CD4-positive, alpha-beta T cell treated with Interleukin-2 at 100 ng/mL for 4 hours (primary cell): ENCODE results near the gene WHRN.

Experiments
- DNase-seq: peaks from one replicate; pipeline ENCODE4 v3.0.0-alpha.2; 2020; ENCODE audit warnings: low spot score

WHRN gene

GRCh38 chr9:114396558-114397218 lies 108.6 kb downstream of the WHRN start:
- DNase-seq, result no peak

- no peak for DNase-seq
Observed at GRCh38 chr9:114395768-114396167, 109.5 kb downstream of the WHRN start.

- DNase-seq, result no peak
Observed at GRCh38 chr9:114395334-114395617, 110.0 kb downstream of the WHRN start.

GRCh38 chr9:114394523-114395333 lies 110.5 kb downstream of the WHRN start:
- no peak for DNase-seq

- no peak for DNase-seq
Observed at GRCh38 chr9:114392749-114393112, 112.5 kb downstream of the WHRN start.

GRCh38 chr9:114390952-114391351 lies 114.3 kb downstream of the WHRN start:
- DNase-seq, result no peak

- no peak for DNase-seq
Observed at GRCh38 chr9:114389612-114390368, 115.5 kb downstream of the WHRN start.

GRCh38 chr9:114388764-114389375 lies 116.4 kb downstream of the WHRN start:
- DNase-seq, result no peak

GRCh38 chr9:114388357-114388682 lies 117.0 kb downstream of the WHRN start:
- DNase-seq, result no peak

- DNase-seq, result peak; percentile 89
Observed at GRCh38 chr9:114387680-114388356, 117.5 kb downstream of the WHRN start, which contains the start of gene AKNA. AKNA (minus strand) TSS chr9:114387982; CDS start chr9:114381333, 6,649 bp downstream.

- DNase-seq, result no peak
Observed at GRCh38 chr9:114386886-114387679, 118.2 kb downstream of the WHRN start.

GRCh38 chr9:114386361-114386885 lies 118.8 kb downstream of the WHRN start:
- no peak for DNase-seq

- peak; percentile 95 for DNase-seq
Observed at GRCh38 chr9:114385397-114386181, 119.7 kb downstream of the WHRN start.

- DNase-seq, result no peak
Observed at GRCh38 chr9:114384836-114385396, 120.4 kb downstream of the WHRN start.

- no peak for DNase-seq
Observed at GRCh38 chr9:114384341-114384740, 120.9 kb downstream of the WHRN start.

GRCh38 chr9:114383521-114384231 lies 121.6 kb downstream of the WHRN start:
- DNase-seq, result no peak

GRCh38 chr9:114382699-114383520 lies 122.4 kb downstream of the WHRN start:
- DNase-seq, result peak; percentile 83

- no peak for DNase-seq
Observed at GRCh38 chr9:114378883-114379282, 126.4 kb downstream of the WHRN start.
